ENCODE measurements around the gene KRTAP4-2. TPM values are rescaled to one million over a fixed set of nuclear protein-coding genes. Genes with fewer than 3 reads are reported as not detected.
"Not testable (repeated sequence)": the region's sequence is repeated elsewhere in the genome, so short reads cannot be mapped to it uniquely, and the experiment has no call there.

KRTAP4-2 gene
- polyA plus RNA-seq, 4 donors = not detected

- Histone ChIP-seq H3K4me1 (ENCODE audit: control insufficient read depth in 3 of 3, insufficient read depth in 2 of 3, low read depth in 1 of 3, low read length in 2 of 3) (no peaks in the 10 kb centered on the region), H3K27me3 (ENCODE audit: control insufficient read depth in 3 of 3, insufficient read depth in 3 of 3, low read length in 3 of 3) (peaks cover 0 to 7% (median 2%) of the 10 kb centered on the region in 3 donors), H3K4me3 (ENCODE audit: low read depth in 1 of 3, low read length in 3 of 3) (no peak overlapping the region), H3K27ac (ENCODE audit: low read depth in 1 of 3, low read length in 2 of 3) (no peak overlapping the region), H3K9me3 (ENCODE audit: control insufficient read depth in 2 of 2, insufficient read depth in 1 of 2, low read depth in 1 of 2, low read length in 1 of 2) (peaks cover 0 to 4% of the 10 kb centered on the region in 2 donors), H3K36me3 (ENCODE audit: control insufficient read depth in 3 of 3, insufficient read depth in 2 of 3, low read depth in 1 of 3, low read length in 3 of 3) (no peaks in the 10 kb centered on the region)
- DNase-seq (no peak), FAIRE-seq (no peak)
- 79 to 82% (median 81%) methylated on average over 2 of the region's 2 CpGs for WGBS, 3 donors
Observed at GRCh38 chr17:41151525-41151924, 26.5 kb downstream of the KRTAP4-2 start.

GRCh38 chr17:41150026-41150425 is 28.0 kb downstream of the KRTAP4-2 start:
- Histone ChIP-seq H3K4me1 (ENCODE audit: control insufficient read depth in 3 of 3, insufficient read depth in 2 of 3, low read depth in 1 of 3, low read length in 2 of 3) (no peaks in the 10 kb centered on the region), H3K36me3 (ENCODE audit: control insufficient read depth in 3 of 3, insufficient read depth in 2 of 3, low read depth in 1 of 3, low read length in 3 of 3) (no peaks in the 10 kb centered on the region), H3K9me3 (ENCODE audit: control insufficient read depth in 2 of 2, insufficient read depth in 1 of 2, low read depth in 1 of 2, low read length in 1 of 2) (peaks cover 0 to 4% of the 10 kb centered on the region in 2 donors), H3K27me3 (ENCODE audit: control insufficient read depth in 3 of 3, insufficient read depth in 3 of 3, low read length in 3 of 3) (peaks cover 0 to 7% (median 2%) of the 10 kb centered on the region in 3 donors), H3K4me3 (ENCODE audit: low read depth in 1 of 3, low read length in 3 of 3) (no peak overlapping the region), H3K27ac (ENCODE audit: low read depth in 1 of 3, low read length in 2 of 3) (no peak overlapping the region)
- FAIRE-seq (no peak), DNase-seq (no peak)
- 80 to 92% (median 85%) methylated on average over 4 of the region's 4 CpGs for WGBS, 3 donors

GRCh38 chr17:41149652-41149985 is 28.4 kb downstream of the KRTAP4-2 start, which contains the start of gene KRTAP4-5:
KRTAP4-5 (minus strand) TSS chr17:41149825; CDS start chr17:41149767, 58 bp downstream.
- WGBS, 3 donors = 53 to 68% (median 66%) methylated on average over 2 of the region's 2 CpGs
- FAIRE-seq (no peak), DNase-seq (no peak)
- Histone ChIP-seq H3K27me3 (ENCODE audit: control insufficient read depth in 3 of 3, insufficient read depth in 3 of 3, low read length in 3 of 3) (peaks cover 0 to 7% (median 2%) of the 10 kb centered on the region in 3 donors), H3K36me3 (ENCODE audit: control insufficient read depth in 3 of 3, insufficient read depth in 2 of 3, low read depth in 1 of 3, low read length in 3 of 3) (no peaks in the 10 kb centered on the region), H3K4me3 (ENCODE audit: low read depth in 1 of 3, low read length in 3 of 3) (no peak within 1 kb of the TSS), H3K4me1 (ENCODE audit: control insufficient read depth in 3 of 3, insufficient read depth in 2 of 3, low read depth in 1 of 3, low read length in 2 of 3) (no peaks in the 10 kb centered on the region), H3K27ac (ENCODE audit: low read depth in 1 of 3, low read length in 2 of 3) (no peak within 1 kb of the TSS), H3K9me3 (ENCODE audit: control insufficient read depth in 2 of 2, insufficient read depth in 1 of 2, low read depth in 1 of 2, low read length in 1 of 2) (peaks cover 0 to 3% of the 10 kb centered on the region in 2 donors)

- H3K36me3 ChIP-seq (ENCODE audit: control insufficient read depth in 3 of 3, insufficient read depth in 2 of 3, low read depth in 1 of 3, low read length in 3 of 3); H3K27ac ChIP-seq (ENCODE audit: low read depth in 1 of 3, low read length in 2 of 3); H3K4me1 ChIP-seq (ENCODE audit: control insufficient read depth in 3 of 3, insufficient read depth in 2 of 3, low read depth in 1 of 3, low read length in 2 of 3); DNase-seq; FAIRE-seq; H3K4me3 ChIP-seq (ENCODE audit: low read depth in 1 of 3, low read length in 3 of 3); H3K9me3 ChIP-seq (ENCODE audit: control insufficient read depth in 2 of 2, insufficient read depth in 1 of 2, low read depth in 1 of 2, low read length in 1 of 2); H3K27me3 ChIP-seq (ENCODE audit: control insufficient read depth in 3 of 3, insufficient read depth in 3 of 3, low read length in 3 of 3): not testable (repeated sequence)
- 82 to 86% (median 83%) methylated on average over 8 to 10 of the region's 10 CpGs for WGBS, 3 donors
Observed at GRCh38 chr17:41148971-41149651, 28.9 kb downstream of the KRTAP4-2 start.

- DNase-seq = no peak
- H3K4me3 ChIP-seq (ENCODE audit: low read depth in 1 of 3, low read length in 3 of 3) = no peak overlapping the region
- 88 to 92% (median 89%) methylated on average over 2 of the region's 2 CpGs for WGBS, 3 donors
- H3K9me3 ChIP-seq (ENCODE audit: control insufficient read depth in 2 of 2, insufficient read depth in 1 of 2, low read depth in 1 of 2, low read length in 1 of 2) = peaks cover 0 to 9% of the 10 kb centered on the region in 2 donors
- H3K36me3 ChIP-seq (ENCODE audit: control insufficient read depth in 3 of 3, insufficient read depth in 2 of 3, low read depth in 1 of 3, low read length in 3 of 3) = no peaks in the 10 kb centered on the region
- peaks cover 0 to 7% (median 2%) of the 10 kb centered on the region in 3 donors for H3K27me3 ChIP-seq (ENCODE audit: control insufficient read depth in 3 of 3, insufficient read depth in 3 of 3, low read length in 3 of 3)
- H3K27ac ChIP-seq (ENCODE audit: low read depth in 1 of 3, low read length in 2 of 3) = no peak overlapping the region
- FAIRE-seq = no peak
- H3K4me1 ChIP-seq (ENCODE audit: control insufficient read depth in 3 of 3, insufficient read depth in 2 of 3, low read depth in 1 of 3, low read length in 2 of 3) = no peaks in the 10 kb centered on the region
Observed at GRCh38 chr17:41147531-41148204, 30.4 kb downstream of the KRTAP4-2 start.

- H3K36me3 ChIP-seq (ENCODE audit: control insufficient read depth in 3 of 3, insufficient read depth in 2 of 3, low read depth in 1 of 3, low read length in 3 of 3) = no peaks in the 10 kb centered on the region
- H3K27ac ChIP-seq (ENCODE audit: low read depth in 1 of 3, low read length in 2 of 3) = no peak overlapping the region
- H3K9me3 ChIP-seq (ENCODE audit: control insufficient read depth in 2 of 2, insufficient read depth in 1 of 2, low read depth in 1 of 2, low read length in 1 of 2) = peaks cover 0 to 9% of the 10 kb centered on the region in 2 donors
- no peaks in the 10 kb centered on the region for H3K4me1 ChIP-seq (ENCODE audit: control insufficient read depth in 3 of 3, insufficient read depth in 2 of 3, low read depth in 1 of 3, low read length in 2 of 3)
- no peak for DNase-seq
- peaks cover 0 to 7% (median 2%) of the 10 kb centered on the region in 3 donors for H3K27me3 ChIP-seq (ENCODE audit: control insufficient read depth in 3 of 3, insufficient read depth in 3 of 3, low read length in 3 of 3)
- no peak for FAIRE-seq
- no peak overlapping the region for H3K4me3 ChIP-seq (ENCODE audit: low read depth in 1 of 3, low read length in 3 of 3)
- 89 to 93% (median 90%) methylated on average over 2 of the region's 2 CpGs for WGBS, 3 donors
Observed at GRCh38 chr17:41145261-41145660, 32.8 kb downstream of the KRTAP4-2 start.

GRCh38 chr17:41144846-41145245 is 33.2 kb downstream of the KRTAP4-2 start:
- Histone ChIP-seq H3K27ac (ENCODE audit: low read depth in 1 of 3, low read length in 2 of 3) (no peak overlapping the region), H3K4me1 (ENCODE audit: control insufficient read depth in 3 of 3, insufficient read depth in 2 of 3, low read depth in 1 of 3, low read length in 2 of 3) (no peaks in the 10 kb centered on the region), H3K4me3 (ENCODE audit: low read depth in 1 of 3, low read length in 3 of 3) (no peak overlapping the region), H3K9me3 (ENCODE audit: control insufficient read depth in 2 of 2, insufficient read depth in 1 of 2, low read depth in 1 of 2, low read length in 1 of 2) (peaks cover 0 to 9% of the 10 kb centered on the region in 2 donors), H3K27me3 (ENCODE audit: control insufficient read depth in 3 of 3, insufficient read depth in 3 of 3, low read length in 3 of 3) (peaks cover 0 to 4% (median under 1%) of the 10 kb centered on the region in 3 donors), H3K36me3 (ENCODE audit: control insufficient read depth in 3 of 3, insufficient read depth in 2 of 3, low read depth in 1 of 3, low read length in 3 of 3) (no peaks in the 10 kb centered on the region)
- DNase-seq (no peak), FAIRE-seq (no peak)
- WGBS, 3 donors = 84 to 94% (median 84%) methylated on average over 1 of the region's 1 CpG

- no peak overlapping the region for H3K4me3 ChIP-seq (ENCODE audit: low read depth in 1 of 3, low read length in 3 of 3)
- FAIRE-seq (no peak), DNase-seq (no peak)
- H3K4me1 ChIP-seq (ENCODE audit: control insufficient read depth in 3 of 3, insufficient read depth in 2 of 3, low read depth in 1 of 3, low read length in 2 of 3) = no peaks in the 10 kb centered on the region
- H3K9me3 ChIP-seq (ENCODE audit: control insufficient read depth in 2 of 2, insufficient read depth in 1 of 2, low read depth in 1 of 2, low read length in 1 of 2) = peaks cover 0 to 9% of the 10 kb centered on the region in 2 donors
- H3K27me3 ChIP-seq (ENCODE audit: control insufficient read depth in 3 of 3, insufficient read depth in 3 of 3, low read length in 3 of 3) = no peaks in the 10 kb centered on the region
- H3K27ac ChIP-seq (ENCODE audit: low read depth in 1 of 3, low read length in 2 of 3) = no peak overlapping the region
- no peaks in the 10 kb centered on the region for H3K36me3 ChIP-seq (ENCODE audit: control insufficient read depth in 3 of 3, insufficient read depth in 2 of 3, low read depth in 1 of 3, low read length in 3 of 3)
Observed at GRCh38 chr17:41141361-41141760, 36.7 kb downstream of the KRTAP4-2 start.
